Limb (tissue), 2 donors: ENCODE results near the gene CPLX1.
"Not testable (repeated sequence)": the region's sequence is repeated elsewhere in the genome, so short reads cannot be mapped to it uniquely, and the experiment has no call there.

Source experiments
- DNase-seq, 2 donors: peaks; one replicate each; pipeline ENCODE4 v3.0.0-alpha.2; 2016; ENCODE audit errors: extremely low spot score in 2 of 2

The CPLX1 gene

GRCh38 chr4:779555-779954, 46.4 kb downstream of the CPLX1 start:
- DNase-seq = no peak

- no peak for DNase-seq
Measured at GRCh38 chr4:777520-778262, 48.2 kb downstream of the CPLX1 start.

- DNase-seq = no peak
Measured at GRCh38 chr4:776743-777441, 49.0 kb downstream of the CPLX1 start.

- not testable (repeated sequence) for DNase-seq
Measured at GRCh38 chr4:775485-775884, 50.4 kb downstream of the CPLX1 start.

- not testable (repeated sequence) for DNase-seq
Measured at GRCh38 chr4:774419-775092, 51.4 kb downstream of the CPLX1 start.

- DNase-seq = no peak
Measured at GRCh38 chr4:773214-773613, 52.7 kb downstream of the CPLX1 start.

- no peak for DNase-seq
Measured at GRCh38 chr4:772776-773175, 53.2 kb downstream of the CPLX1 start.

GRCh38 chr4:772118-772517, 53.8 kb downstream of the CPLX1 start:
- DNase-seq = no peak

- no peak for DNase-seq
Measured at GRCh38 chr4:771464-771863, 54.5 kb downstream of the CPLX1 start.

GRCh38 chr4:770022-770421, 55.9 kb downstream of the CPLX1 start:
- DNase-seq = no peak

GRCh38 chr4:769511-769910, 56.4 kb downstream of the CPLX1 start:
- DNase-seq = no peak

- no peak for DNase-seq
Measured at GRCh38 chr4:768995-769394, 56.9 kb downstream of the CPLX1 start.

- no peak for DNase-seq
Measured at GRCh38 chr4:768076-768475, 57.9 kb downstream of the CPLX1 start.

GRCh38 chr4:766559-767283, 59.2 kb downstream of the CPLX1 start:
- DNase-seq = no peak

- DNase-seq = no peak
Measured at GRCh38 chr4:766152-766515, 59.8 kb downstream of the CPLX1 start.

GRCh38 chr4:764405-765169, 61.3 kb downstream of the CPLX1 start:
- DNase-seq = no peak

GRCh38 chr4:763922-764321, 62.0 kb downstream of the CPLX1 start:
- no peak for DNase-seq

- no peak for DNase-seq
Measured at GRCh38 chr4:763191-763810, 62.6 kb downstream of the CPLX1 start.

- DNase-seq = no peak
Measured at GRCh38 chr4:762211-763190, 63.4 kb downstream of the CPLX1 start.

GRCh38 chr4:761739-762138, 64.2 kb downstream of the CPLX1 start:
- DNase-seq = no peak
